Mucosa of descending colon (tissue), 3 donors: ENCODE results near the gene C19orf12. TPM values are rescaled to one million over a fixed set of nuclear protein-coding genes. Genes with fewer than 3 reads are reported as not detected.
A peak's percentile ranks its signal among the peaks of the same experiment; 100 is the strongest.
"Not testable (repeated sequence)": the region's sequence is repeated elsewhere in the genome, so short reads cannot be mapped to it uniquely, and the experiment has no call there.

ENCODE experiments used
- ATAC-seq: fragments of 200-7000 bp; cut with Tn5 transposase; one replicate; pipeline ENCODE4 v1.9.1; 2020; ENCODE audit warnings: mild to moderate bottlenecking, moderate library complexity
- DNase-seq, 3 donors: peaks; one replicate each; pipeline ENCODE4 v3.0.0-alpha.2; 2020
- H3K36me3 ChIP-seq: fragments of 200-600 bp; one replicate; pipeline ENCODE4 v1.8.0; 2021; ENCODE audit warnings: low read depth, mild to moderate bottlenecking
- H3K4me1 ChIP-seq: fragments of 200-600 bp; one replicate; pipeline ENCODE4 v1.8.0; 2021; ENCODE audit warnings: low read depth, mild to moderate bottlenecking
- H3K4me3 ChIP-seq: fragments of 200-600 bp; one replicate; pipeline ENCODE4 v1.8.0; 2021; ENCODE audit warnings: mild to moderate bottlenecking
- H3K9me3 ChIP-seq: fragments of 200-600 bp; one replicate; pipeline ENCODE4 v1.8.0; 2021; ENCODE audit warnings: mild to moderate bottlenecking
- intact Hi-C, 2 donors: fragments of 100-400 bp; cut with DNase I in 1 of 2; cut with micrococcal nuclease in 1 of 2; formaldehyde crosslinking; loops; one replicate each; pipeline versions ENCODE4 v1.11.0 to v1.11.1; 2022; cut with DNase I, micrococcal nuclease
- total RNA-seq, 3 donors: library from RNA; stranded (reverse); fragmentation: NEBNext Ultra II Directional in 2 of 3; extraction: Animal tissue kit (Norgen Biotek cat#: 25700) in 2 of 3; gene quantifications; one replicate each; pipeline versions ENCODE4 v1.2.1 to v1.2.4, GENCODE V29; 2021 to 2023
- TF ChIP-seq, protein P1 (sequence below): fragments of 200-600 bp; IDR thresholded peaks from one replicate; pipeline ENCODE4 v1.8.0; 2022; ENCODE audit warnings: antibody characterized with exemption, mild to moderate bottlenecking
- donor health status: DM: no; HTN: no; CAD: no; lungs with moderate emphysema.
- donor health status: DM: no; HTN: no; CAD: no.
- donor health status: DM: no; HTN: yes; CAD: no.

C19orf12 gene
- total RNA-seq, 3 donors from 2014 or later, result 17.0 to 26.6 (median 18.4) TPM

DNA sequence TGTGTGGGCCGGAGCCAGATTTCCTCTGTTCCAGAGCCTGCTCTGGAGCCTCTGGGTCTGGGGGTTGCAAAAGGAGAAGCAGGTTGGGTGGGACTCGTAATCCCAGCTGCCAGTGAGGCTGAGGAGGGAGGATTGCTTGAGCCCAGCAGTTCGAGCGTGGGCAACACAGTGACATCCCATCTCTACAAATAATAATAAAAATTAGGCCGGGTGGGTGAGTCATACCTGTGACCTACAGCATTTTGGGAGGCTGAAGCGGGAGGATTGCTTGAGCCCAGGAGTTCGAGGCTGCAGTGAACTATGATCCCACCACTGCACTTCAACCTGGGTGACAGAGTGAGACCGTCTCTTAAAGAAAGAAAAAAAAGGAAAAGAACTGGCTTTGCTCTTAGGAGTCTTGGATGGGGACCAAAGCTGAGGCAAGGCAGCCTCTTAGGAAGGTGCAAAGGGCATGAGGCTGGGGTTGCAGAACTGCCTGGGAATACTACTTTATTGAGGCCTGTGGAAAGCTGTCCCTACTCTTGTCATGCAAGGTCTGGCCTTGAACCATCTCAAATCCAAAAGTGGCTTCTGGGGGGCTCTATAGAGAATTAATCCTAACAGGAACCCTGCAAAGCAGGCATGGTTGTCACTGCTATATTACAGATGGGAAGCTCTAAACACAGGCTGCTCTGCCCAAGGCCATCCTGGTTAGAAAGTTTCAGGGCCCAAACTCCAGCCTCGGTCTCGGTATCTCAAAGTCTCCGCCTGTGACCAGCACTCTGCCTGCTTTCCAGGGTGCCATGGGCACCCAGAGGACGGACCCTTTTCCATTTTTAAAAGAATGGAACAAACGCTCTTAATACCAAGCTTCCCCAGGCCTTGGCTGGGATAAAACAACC lies 880 bp upstream of the C19orf12 start:
- DNase-seq, result peak in 2 of 3 donors; percentile 50 to 54

DNA sequence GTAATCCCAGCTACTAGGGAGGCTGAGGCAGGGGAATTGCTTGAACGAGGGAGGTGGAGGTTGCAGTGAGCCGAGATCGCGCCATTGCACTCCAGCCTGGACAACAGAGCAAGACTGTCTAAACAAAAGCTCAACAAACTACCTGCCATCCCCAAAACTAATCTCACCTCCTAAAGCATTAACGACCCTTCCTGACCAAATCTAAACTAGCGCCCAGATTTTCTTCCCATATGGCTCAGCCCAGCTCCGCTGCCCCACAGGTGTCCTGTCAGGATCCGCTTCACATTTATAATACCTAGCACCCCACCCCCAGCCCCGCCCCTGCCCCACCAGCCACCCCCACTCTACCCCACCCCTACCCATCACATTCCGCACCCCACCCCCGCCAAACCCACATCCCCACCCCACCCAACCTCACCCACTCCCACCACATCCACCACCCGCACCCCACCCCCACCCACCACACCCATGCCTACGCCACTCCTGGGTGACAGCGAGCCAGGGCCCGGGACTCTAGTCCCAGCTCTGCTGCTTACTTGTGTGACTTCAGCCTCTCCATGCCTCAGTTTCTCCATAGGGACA lies 599 bp downstream of the C19orf12 start:
- DNase-seq (peak in 1 of 3 donors; percentile 40), ATAC-seq (peak; percentile 61)
- intact Hi-C loops, result loop anchor here in 1 of 2 donors (2.0 kb wide), 1 partner anchor 106 kb away; no protein-coding TSS in a partner anchor
- TF ChIP-seq, protein P1, sequence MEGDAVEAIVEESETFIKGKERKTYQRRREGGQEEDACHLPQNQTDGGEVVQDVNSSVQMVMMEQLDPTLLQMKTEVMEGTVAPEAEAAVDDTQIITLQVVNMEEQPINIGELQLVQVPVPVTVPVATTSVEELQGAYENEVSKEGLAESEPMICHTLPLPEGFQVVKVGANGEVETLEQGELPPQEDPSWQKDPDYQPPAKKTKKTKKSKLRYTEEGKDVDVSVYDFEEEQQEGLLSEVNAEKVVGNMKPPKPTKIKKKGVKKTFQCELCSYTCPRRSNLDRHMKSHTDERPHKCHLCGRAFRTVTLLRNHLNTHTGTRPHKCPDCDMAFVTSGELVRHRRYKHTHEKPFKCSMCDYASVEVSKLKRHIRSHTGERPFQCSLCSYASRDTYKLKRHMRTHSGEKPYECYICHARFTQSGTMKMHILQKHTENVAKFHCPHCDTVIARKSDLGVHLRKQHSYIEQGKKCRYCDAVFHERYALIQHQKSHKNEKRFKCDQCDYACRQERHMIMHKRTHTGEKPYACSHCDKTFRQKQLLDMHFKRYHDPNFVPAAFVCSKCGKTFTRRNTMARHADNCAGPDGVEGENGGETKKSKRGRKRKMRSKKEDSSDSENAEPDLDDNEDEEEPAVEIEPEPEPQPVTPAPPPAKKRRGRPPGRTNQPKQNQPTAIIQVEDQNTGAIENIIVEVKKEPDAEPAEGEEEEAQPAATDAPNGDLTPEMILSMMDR, result no peak
- H3K4me3 ChIP-seq, result peak overlapping the region; percentile 92
- H3K9me3 ChIP-seq, result no peaks in the 10 kb centered on the region
- H3K4me1 ChIP-seq, result peaks cover 19% of the 10 kb centered on the region
- no peaks in the 10 kb centered on the region for H3K36me3 ChIP-seq

More for the DNA sequence above, 880 bp upstream of the C19orf12 start:
- TF ChIP-seq, protein P1, result no peak
- intact Hi-C loops, result loop anchor here (2.0 to 5.0 kb wide), 2 partner anchors 107 to 109 kb away; partner anchors contain the start of gene POP4 (in 1 of the 2)
- no peaks in the 10 kb centered on the region for H3K36me3 ChIP-seq
- H3K9me3 ChIP-seq, result no peaks in the 10 kb centered on the region
- H3K4me3 ChIP-seq, result peak overlapping the region; percentile 92
- peaks cover 14% of the 10 kb centered on the region for H3K4me1 ChIP-seq
- ATAC-seq, result peak; percentile 26

DNA sequence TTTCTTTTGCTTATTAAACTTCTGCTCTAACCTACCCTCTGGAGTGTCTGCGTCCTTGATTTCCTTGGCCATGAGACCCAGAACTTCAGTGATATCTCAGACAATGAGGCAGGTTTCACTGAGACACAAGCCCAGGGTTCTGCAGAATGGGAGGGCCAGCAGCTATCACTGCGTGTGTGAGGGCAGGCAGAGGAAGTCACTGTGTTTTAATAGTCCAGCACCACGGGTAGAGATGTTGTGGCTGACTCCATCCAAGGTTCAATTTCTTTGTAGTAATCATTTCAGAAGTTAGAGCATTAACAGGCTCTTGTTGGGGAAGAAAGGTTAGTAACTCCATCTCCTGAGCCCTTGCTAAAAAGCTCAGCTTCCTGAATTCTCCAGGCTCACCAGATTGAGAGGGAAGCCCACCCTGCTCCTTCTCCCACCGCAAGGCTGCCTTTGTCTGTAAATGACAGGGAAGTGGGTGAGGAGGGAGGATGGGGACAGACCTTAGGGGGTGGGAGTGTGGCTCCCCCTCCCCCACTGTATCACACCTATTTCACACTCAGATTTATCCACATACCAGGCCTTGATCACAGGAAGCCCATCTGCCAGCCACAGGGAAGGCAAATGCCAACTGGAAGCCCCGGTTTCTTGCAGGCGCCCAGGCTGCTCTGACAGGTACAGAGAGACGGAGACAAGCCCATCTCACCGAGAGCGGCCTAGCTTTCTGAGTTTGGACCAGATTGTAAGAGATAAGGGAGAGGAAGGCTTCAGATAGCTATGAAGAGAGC lies 2.1 kb downstream of the C19orf12 start:
- TF ChIP-seq, protein P1, result no peak
- H3K4me1 ChIP-seq, result peaks cover 25% of the 10 kb centered on the region
- ATAC-seq (no peak), DNase-seq (no peak)
- no peak overlapping the region for H3K4me3 ChIP-seq
- H3K36me3 ChIP-seq, result no peaks in the 10 kb centered on the region
- intact Hi-C loops, result no loop called here
- H3K9me3 ChIP-seq, result no peaks in the 10 kb centered on the region

DNA sequence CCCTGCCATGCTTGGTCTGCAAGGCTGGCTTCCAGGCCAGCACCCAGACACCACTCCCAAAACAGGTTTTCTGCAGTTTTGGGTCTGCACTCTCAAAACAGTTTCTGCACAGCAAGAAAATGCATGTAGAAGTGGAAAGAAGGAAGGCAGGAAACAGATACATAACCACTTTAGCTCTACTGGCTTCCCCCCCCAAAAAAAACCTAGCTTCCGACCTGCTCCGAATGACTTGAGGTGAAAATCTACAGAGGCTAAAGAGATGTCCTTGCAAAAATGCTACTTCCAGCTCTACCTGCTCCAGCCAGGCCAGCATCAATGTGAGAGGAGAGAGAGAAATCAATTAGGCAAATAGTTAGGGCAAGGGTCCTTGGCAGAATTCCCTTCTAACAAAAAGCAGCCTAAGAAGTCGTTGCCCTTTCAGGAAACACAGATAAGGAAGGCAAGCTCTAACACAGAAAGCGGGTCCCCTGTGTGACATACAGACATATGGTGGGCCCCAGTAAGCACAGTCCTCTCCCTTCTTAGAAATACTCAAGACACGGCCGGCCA lies 3.4 kb downstream of the C19orf12 start:
- DNase-seq, result no peak
- Histone ChIP-seq H3K4me3 (no peak overlapping the region), H3K36me3 (no peaks in the 10 kb centered on the region), H3K9me3 (no peaks in the 10 kb centered on the region), H3K4me1 (peaks cover 24% of the 10 kb centered on the region)
- intact Hi-C loops, result no loop called here
- TF ChIP-seq, protein P1, result no peak
- ATAC-seq, result no peak

DNA sequence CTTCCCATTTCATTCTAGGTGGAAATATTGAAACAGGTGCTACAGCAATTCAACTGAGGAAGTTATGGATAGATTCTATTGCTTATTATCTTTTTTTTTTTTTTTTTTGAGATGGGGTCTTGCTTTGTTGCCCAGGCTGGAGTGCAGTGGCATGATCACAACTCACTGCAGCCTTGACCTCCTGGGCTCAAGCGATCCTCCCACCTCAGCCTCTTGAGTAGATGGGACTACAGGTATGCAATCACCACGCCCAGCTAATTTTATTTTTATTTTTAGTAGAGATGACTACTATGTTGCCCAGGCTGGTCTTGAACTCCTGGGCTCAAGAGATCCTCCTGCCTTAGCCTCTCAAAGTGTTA lies 5.6 kb downstream of the C19orf12 start:
- H3K4me3 ChIP-seq, DNase-seq, intact Hi-C loops, H3K9me3 ChIP-seq, ATAC-seq, H3K36me3 ChIP-seq: not testable (repeated sequence)
- peaks cover 11% of the 10 kb centered on the region for H3K4me1 ChIP-seq
